Calu3 (cell line): ENCODE measurements around the gene TAS1R3. TPM values are rescaled to one million over a fixed set of nuclear protein-coding genes. Genes with fewer than 3 reads are reported as not detected.

ENCODE experiments used
- BruUV-seq: library from RNA; stranded (reverse); fragments of 400-500 nt; replicated peaks from 2 replicates; lab custom pipeline; 2021; lab: Mats Ljungman, UMichigan
- CTCF ChIA-PET: fragments of 300-600 bp; sonication (Branson Sonifier 250); formaldehyde crosslinking; loops from one replicate; lab custom pipeline; 2022; ENCODE audit warnings: antibody characterized with exemption; lab: Charles Lee
- DNase-seq: peaks from one replicate; pipeline ENCODE4 v3.0.0; 2022
- H3K27ac Mint-ChIP-seq: one replicate; pipeline ENCODE4 v1.8.0; 2022; ENCODE audit warnings: mixed read lengths; ENCODE audit not compliant: unreplicated experiment
- H3K27me3 Mint-ChIP-seq: one replicate; pipeline ENCODE4 v1.8.0; 2022; ENCODE audit warnings: mixed read lengths; ENCODE audit not compliant: unreplicated experiment
- H3K36me3 Mint-ChIP-seq: one replicate; pipeline ENCODE4 v1.8.0; 2022; ENCODE audit warnings: mild to moderate bottlenecking, moderate library complexity, mixed read lengths; ENCODE audit not compliant: insufficient read depth, unreplicated experiment
- H3K4me1 Mint-ChIP-seq: one replicate; pipeline ENCODE4 v1.8.0; 2022; ENCODE audit warnings: mild to moderate bottlenecking, low read depth, mixed read lengths; ENCODE audit not compliant: unreplicated experiment
- H3K4me3 Mint-ChIP-seq: one replicate; pipeline ENCODE4 v1.8.0; 2022; ENCODE audit warnings: mild to moderate bottlenecking, low read depth, moderate library complexity, mixed read lengths; ENCODE audit not compliant: unreplicated experiment
- H3K9me3 Mint-ChIP-seq: one replicate; pipeline ENCODE4 v1.8.0; 2022; ENCODE audit warnings: low read depth, mixed read lengths; ENCODE audit not compliant: unreplicated experiment
- CTCF ChIP-seq: fragments of 200-600 bp; IDR thresholded peaks from one replicate; pipeline ENCODE4 v1.8.0; 2022; ENCODE audit warnings: antibody characterized with exemption; ENCODE audit not compliant: unreplicated experiment
- intact Hi-C: fragments of 100-400 bp; cut with micrococcal nuclease; formaldehyde crosslinking; loops from one replicate; pipeline ENCODE4 v1.10.0; 2022; ENCODE audit not compliant: unreplicated experiment
- total RNA-seq: library from RNA; stranded (reverse); gene quantifications from 2 replicates; pipeline ENCODE4 v1.2.3, GENCODE V29; 2022

The TAS1R3 gene
- total RNA-seq, 1 experiment from 2014 or later, result 0.42 TPM

GRCh38 chr1:1342584-1343115 is 11.6 kb downstream of the TAS1R3 start:
- peaks cover 62% of the 10 kb centered on the region for H3K36me3 Mint-ChIP-seq
- H3K9me3 Mint-ChIP-seq, result no peaks in the 10 kb centered on the region
- TF ChIP-seq CTCF, result no peak
- peak overlapping the region; percentile 47 for H3K27ac Mint-ChIP-seq
- no peak for DNase-seq
- intact Hi-C loops, result no loop called here
- CTCF ChIA-PET, result no interaction called here
- no peaks in the 10 kb centered on the region for H3K27me3 Mint-ChIP-seq
- no TSS peak for BruUV-seq
- H3K4me3 Mint-ChIP-seq, result no peak overlapping the region
- H3K4me1 Mint-ChIP-seq, result peaks cover 24% of the 10 kb centered on the region

- Mint-ChIP-seq H3K4me1 (peaks cover 24% of the 10 kb centered on the region), H3K4me3 (peak overlapping the region; percentile 80), H3K9me3 (no peaks in the 10 kb centered on the region), H3K36me3 (peaks cover 64% of the 10 kb centered on the region), H3K27me3 (no peaks in the 10 kb centered on the region), H3K27ac (peak overlapping the region; percentile 70)
- TF ChIP-seq CTCF, result no peak
- intact Hi-C loops, result no loop called here
- no TSS peak for BruUV-seq
- peak; percentile 44 for DNase-seq
- CTCF ChIA-PET, result interaction anchor here (1.1 kb wide), 1 partner anchor 62 kb away, joined by 3 read pairs; no protein-coding TSS in a partner anchor
These were observed 12.8 kb downstream of the TAS1R3 start for GRCh38 chr1:1343811-1344421.

GRCh38 chr1:1344655-1345361 is 13.7 kb downstream of the TAS1R3 start:
- intact Hi-C loops, result no loop called here
- Mint-ChIP-seq H3K9me3 (no peaks in the 10 kb centered on the region), H3K27me3 (no peaks in the 10 kb centered on the region), H3K27ac (peak overlapping the region; percentile 70), H3K36me3 (peaks cover 60% of the 10 kb centered on the region), H3K4me1 (peaks cover 24% of the 10 kb centered on the region), H3K4me3 (peak overlapping the region; percentile 80)
- no TSS peak for BruUV-seq
- TF ChIP-seq CTCF, result peak; percentile 62
- DNase-seq, result peak; percentile 90
- CTCF ChIA-PET, result interaction anchor here (1.1 kb wide), 1 partner anchor 63 kb away, joined by 3 read pairs; no protein-coding TSS in a partner anchor

- intact Hi-C loops, result no loop called here
- BruUV-seq, result no TSS peak
- Mint-ChIP-seq H3K36me3 (peaks cover 56% of the 10 kb centered on the region), H3K4me3 (peak overlapping the region; percentile 80), H3K9me3 (no peaks in the 10 kb centered on the region), H3K4me1 (peaks cover 24% of the 10 kb centered on the region), H3K27ac (peak overlapping the region; percentile 70), H3K27me3 (no peaks in the 10 kb centered on the region)
- CTCF ChIA-PET, result interaction anchor here (0.6 kb wide), 1 partner anchor 30 kb away, joined by 3 read pairs; the partner anchor contains the start of gene AURKAIP1
- TF ChIP-seq CTCF, result no peak
- no peak for DNase-seq
These were observed 14.3 kb downstream of the TAS1R3 start for GRCh38 chr1:1345384-1345783.
